ENCODE results near the gene SNRPF. TPM values are rescaled to one million over a fixed set of nuclear protein-coding genes. Genes with fewer than 3 reads are reported as not detected.
A peak's percentile ranks its signal among the peaks of the same experiment; 100 is the strongest.
"Not testable (repeated sequence)": the region's sequence is repeated elsewhere in the genome, so short reads cannot be mapped to it uniquely, and the experiment has no call there.

SNRPF gene
- total RNA-seq, 6 donors from 2014 or later: 2.1 to 16.6 (median 14.3) TPM

GRCh38 chr12:95836630-95837239 is 22.0 kb upstream of the SNRPF start:
- no peaks in the 10 kb centered on the region for H3K36me3 ChIP-seq
- TF ChIP-seq EP300 (IDR thresholded peaks at IDR 0.05) (peak in 1 of 4 donors; percentile 74), POLR2AphosphoS5 (IDR thresholded peaks at IDR 0.05) (peak; percentile 13 to 17), CTCF (IDR thresholded peaks at IDR 0.05) (no peak), POLR2A (IDR thresholded peaks at IDR 0.05) (no peak)
- H3K9me3 ChIP-seq: no peaks in the 10 kb centered on the region
- H3K4me3 ChIP-seq: no peak overlapping the region
- ATAC-seq (ENCODE audit: low FRiP score in 2 of 2) (peak; percentile 74 to 85), DNase-seq (peak in 1 of 2 donors; percentile 49)
- peaks cover 5 to 36% (median 12%) of the 10 kb centered on the region in 4 donors for H3K4me1 ChIP-seq
- peak overlapping the region in 2 of 4 donors; percentile 50 to 60 for H3K27ac ChIP-seq
- 0% methylated on average over 1 of the region's 1 CpG for WGBS, 2 donors
- H3K27me3 ChIP-seq: no peaks in the 10 kb centered on the region

- ATAC-seq (ENCODE audit: low FRiP score in 2 of 2): peak; percentile 49
- peak overlapping the region in 2 of 4 donors; percentile 50 to 52 for H3K27ac ChIP-seq
- DNase-seq: no peak
- peak overlapping the region in 1 of 4 donors; percentile 30 for H3K4me3 ChIP-seq
- H3K27me3 ChIP-seq: no peaks in the 10 kb centered on the region
- peaks cover 5 to 36% (median 12%) of the 10 kb centered on the region in 4 donors for H3K4me1 ChIP-seq
- H3K36me3 ChIP-seq: no peaks in the 10 kb centered on the region
- TF ChIP-seq EP300 (IDR thresholded peaks at IDR 0.05) (no peak), POLR2A (IDR thresholded peaks at IDR 0.05) (no peak), CTCF (IDR thresholded peaks at IDR 0.05) (no peak), POLR2AphosphoS5 (IDR thresholded peaks at IDR 0.05) (no peak)
- 40 to 43% methylated on average over 10 of the region's 10 CpGs for WGBS, 2 donors
- H3K9me3 ChIP-seq: no peaks in the 10 kb centered on the region
Observed at GRCh38 chr12:95837240-95838038, 21.3 kb upstream of the SNRPF start.

GRCh38 chr12:95838125-95838524 is 20.6 kb upstream of the SNRPF start:
- H3K4me3 ChIP-seq: peak overlapping the region in 2 of 4 donors; percentile 7 to 30
- H3K9me3 ChIP-seq: no peaks in the 10 kb centered on the region
- TF ChIP-seq CTCF (IDR thresholded peaks at IDR 0.05) (no peak), POLR2AphosphoS5 (IDR thresholded peaks at IDR 0.05) (no peak)
- H3K27me3 ChIP-seq: no peaks in the 10 kb centered on the region
- peak in 1 of 2 donors; percentile 38 for ATAC-seq (ENCODE audit: low FRiP score in 2 of 2)
- 3 to 4% methylated on average over 11 of the region's 11 CpGs for WGBS, 2 donors
- no peaks in the 10 kb centered on the region for H3K36me3 ChIP-seq
- H3K4me1 ChIP-seq: peaks cover 5 to 36% (median 12%) of the 10 kb centered on the region in 4 donors
- DNase-seq: peak in 1 of 2 donors; percentile 59
- H3K27ac ChIP-seq: peak overlapping the region in 2 of 4 donors; percentile 38 to 52

- H3K27me3 ChIP-seq; H3K27ac ChIP-seq; H3K9me3 ChIP-seq; H3K4me1 ChIP-seq; DNase-seq; ATAC-seq (ENCODE audit: low FRiP score in 2 of 2); H3K36me3 ChIP-seq; H3K4me3 ChIP-seq: not testable (repeated sequence)
- WGBS, 2 donors: 90 to 95% methylated on average over 5 to 6 of the region's 12 CpGs
Observed at GRCh38 chr12:95842426-95842825, 16.3 kb upstream of the SNRPF start.

GRCh38 chr12:95848575-95849388 is 10.0 kb upstream of the SNRPF start:
- DNase-seq (peak in 1 of 2 donors; percentile 40), ATAC-seq (ENCODE audit: low FRiP score in 2 of 2) (peak; percentile 50 to 81)
- Histone ChIP-seq H3K9me3 (no peaks in the 10 kb centered on the region), H3K4me3 (no peak overlapping the region), H3K4me1 (peaks cover 0 to 7% (median 3%) of the 10 kb centered on the region in 4 donors), H3K36me3 (no peaks in the 10 kb centered on the region), H3K27ac (peak overlapping the region; percentile 56 to 73 (median 65)), H3K27me3 (no peaks in the 10 kb centered on the region)
- WGBS, 2 donors: 46 to 49% methylated on average over 8 of the region's 8 CpGs
- peak in 1 of 2 donors; percentile 8 for TF ChIP-seq POLR2AphosphoS5 (IDR thresholded peaks at IDR 0.05)
- no peak for TF ChIP-seq EP300 (IDR thresholded peaks at IDR 0.05)
- peak in 3 of 6 experiments; percentile 43 to 50 (median 47) for TF ChIP-seq CTCF (IDR thresholded peaks at IDR 0.05)
- peak in 1 of 4 donors; percentile 43 for TF ChIP-seq POLR2A (IDR thresholded peaks at IDR 0.05)
